ENCODE results near the gene KCNG2.
"Not testable (repeated sequence)": the region's sequence is repeated elsewhere in the genome, so short reads cannot be mapped to it uniquely, and the experiment has no call there.

The KCNG2 gene

GRCh38 chr18:79797518-79798345 is at the start of gene KCNG2:
TSS of gene KCNG2 (plus strand) at chr18:79797938. CDS start at chr18:79863668, 65,730 bp downstream.
- in situ Hi-C loops (cut with MboI; ENCODE audit: low sequenced_read_pairs), result no loop called here

DNA sequence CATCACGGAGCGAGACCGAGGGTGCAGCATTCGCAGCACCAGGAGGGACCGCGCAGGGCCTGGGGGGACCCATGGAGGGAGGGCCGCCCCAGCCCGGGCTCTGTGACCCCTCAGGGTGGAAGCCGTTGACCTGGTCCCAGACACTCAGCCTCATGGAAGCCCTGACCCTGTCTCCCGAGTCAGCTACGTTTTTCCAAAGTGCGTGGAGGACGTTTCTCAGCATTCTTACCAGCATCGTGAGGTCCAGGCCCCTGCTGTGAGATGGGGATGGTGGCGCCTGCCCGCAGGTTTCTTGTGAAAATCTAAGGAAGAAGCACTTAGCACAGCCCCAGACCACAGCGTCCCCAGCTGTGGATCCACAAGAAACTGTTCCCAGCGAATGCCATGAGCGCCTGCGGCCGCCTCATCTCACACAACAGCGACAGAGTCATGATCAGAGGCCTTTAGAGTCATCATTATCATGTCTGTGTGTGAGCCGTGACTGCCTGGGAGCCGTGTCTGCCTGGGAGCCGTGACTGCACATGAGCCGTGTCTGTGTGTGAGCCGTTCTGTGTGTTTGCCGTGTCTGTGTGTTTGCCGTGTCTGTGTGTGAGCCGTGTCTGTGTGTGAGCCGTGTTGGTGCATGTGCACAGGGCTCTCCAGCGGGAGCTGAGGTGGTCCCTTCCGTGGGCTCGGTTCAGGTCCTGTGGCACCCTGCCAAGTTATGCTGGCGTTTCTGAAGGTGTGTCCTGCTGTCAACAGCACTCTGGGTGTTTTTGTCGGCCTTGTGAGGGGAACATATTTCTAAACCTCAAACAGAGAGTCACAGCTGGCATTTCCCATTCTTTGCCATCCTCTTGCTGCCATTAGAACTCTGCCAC is 49.2 kb upstream of the KCNG2 start:
- in situ Hi-C loops (cut with MboI; ENCODE audit: low sequenced_read_pairs), result no loop called here

DNA sequence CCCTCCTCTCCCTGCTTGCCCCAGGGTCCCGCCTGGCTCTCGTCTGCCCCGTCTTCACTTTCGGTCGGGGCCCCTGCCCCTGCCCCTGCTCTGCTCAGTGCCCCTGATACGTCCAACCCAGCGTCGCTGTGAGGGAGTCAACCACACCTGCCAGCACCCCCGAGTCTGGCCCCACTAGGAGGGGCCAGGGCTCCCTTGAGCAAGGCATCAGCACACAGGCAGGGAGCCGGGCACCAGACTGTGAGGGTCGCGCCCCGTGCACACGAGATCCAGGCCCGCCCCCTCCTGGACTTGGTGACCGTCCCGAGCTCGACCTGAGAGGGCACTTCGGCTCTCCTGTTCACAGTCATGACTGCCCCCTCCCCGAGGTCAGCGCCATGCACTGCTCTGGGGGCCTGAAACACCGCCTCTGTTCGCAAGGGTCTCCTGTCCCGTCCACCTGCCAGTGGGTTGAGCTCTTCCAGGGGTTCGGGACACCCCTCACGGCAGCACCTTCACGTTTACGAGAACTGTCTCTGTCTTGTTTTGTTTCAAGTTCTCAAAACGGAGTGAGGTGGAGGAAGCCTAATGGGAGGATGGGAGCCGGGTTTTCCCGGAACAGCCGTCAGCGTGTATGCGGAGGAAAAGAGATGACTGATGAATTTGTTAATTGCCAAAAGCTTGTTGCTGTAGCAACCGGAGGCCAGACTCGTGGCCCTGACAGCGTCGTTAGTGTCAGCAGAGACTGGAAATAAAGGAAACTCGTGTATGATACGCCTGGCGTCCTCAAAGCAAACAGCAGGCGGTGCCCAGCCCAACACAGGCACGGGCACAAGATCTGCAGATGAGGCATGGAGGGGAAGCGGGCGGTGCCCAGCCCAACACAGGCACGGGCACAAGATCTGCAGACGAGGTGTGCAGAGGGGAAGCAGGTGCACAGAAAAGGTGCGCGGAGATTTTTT is 48.2 kb upstream of the KCNG2 start:
- in situ Hi-C loops (cut with MboI; ENCODE audit: low sequenced_read_pairs), result no loop called here

DNA sequence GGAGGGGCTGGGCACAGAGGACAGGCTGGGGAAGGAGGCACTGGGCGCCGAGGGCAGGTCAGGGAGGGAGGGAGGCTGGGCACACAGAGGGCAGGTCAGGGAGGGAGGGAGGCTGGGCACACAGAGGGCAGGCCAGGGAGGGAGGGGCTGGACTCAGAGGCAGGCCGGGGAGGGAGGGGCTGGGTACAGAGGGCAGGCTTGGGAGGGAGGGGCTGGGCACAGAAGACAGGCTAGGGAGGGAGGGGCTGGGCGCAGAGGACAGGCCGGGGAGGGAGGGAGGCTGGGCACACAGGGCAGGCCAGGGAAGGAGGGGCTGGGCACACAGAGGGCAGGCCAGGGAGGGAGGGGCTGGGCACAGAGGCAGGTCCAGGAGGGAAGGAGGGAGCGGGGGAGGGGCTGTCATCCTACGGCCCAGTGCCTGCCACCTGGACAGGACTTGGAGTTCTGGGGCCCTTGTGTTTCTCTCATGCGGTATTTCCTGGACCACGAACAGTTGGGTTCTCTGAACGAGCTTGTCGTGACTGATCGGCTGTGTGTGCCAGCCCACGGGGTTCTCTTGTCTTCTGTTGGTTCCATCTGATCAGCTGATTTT is 46.7 kb upstream of the KCNG2 start:
- in situ Hi-C loops (cut with MboI; ENCODE audit: low sequenced_read_pairs), result no loop called here

DNA sequence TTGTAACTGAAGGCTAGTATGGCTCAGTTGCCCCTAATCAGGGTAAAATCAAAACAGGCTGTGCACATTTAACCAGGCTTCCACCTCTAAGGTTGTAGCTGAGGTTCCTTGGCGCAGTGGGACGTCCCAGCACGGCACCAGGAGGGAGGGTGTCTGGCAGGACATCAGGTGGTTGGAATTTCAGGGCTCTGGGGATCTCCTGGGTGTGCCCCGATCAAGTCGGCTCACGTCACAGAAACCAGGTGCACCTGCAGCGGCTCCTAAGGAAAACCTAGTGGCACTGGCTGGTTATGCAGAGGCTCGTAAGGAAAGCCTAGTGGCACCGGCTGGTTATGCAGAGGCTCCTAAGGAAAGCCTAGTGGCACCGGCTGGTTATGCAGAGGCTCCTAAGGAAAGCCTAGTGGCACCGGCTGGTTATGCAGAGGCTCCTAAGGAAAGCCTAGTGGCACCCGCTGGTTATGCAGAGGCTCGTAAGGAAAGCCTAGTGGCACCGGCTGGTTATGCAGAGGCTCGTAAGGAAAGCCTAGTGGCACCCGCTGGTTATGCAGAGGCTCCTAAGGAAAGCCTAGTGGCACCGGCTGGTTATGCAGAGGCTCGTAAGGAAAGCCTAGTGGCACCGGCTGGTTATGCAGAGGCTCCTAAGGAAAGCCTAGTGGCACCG is 45.7 kb upstream of the KCNG2 start:
- in situ Hi-C loops (cut with MboI; ENCODE audit: low sequenced_read_pairs), result not testable (repeated sequence)

DNA sequence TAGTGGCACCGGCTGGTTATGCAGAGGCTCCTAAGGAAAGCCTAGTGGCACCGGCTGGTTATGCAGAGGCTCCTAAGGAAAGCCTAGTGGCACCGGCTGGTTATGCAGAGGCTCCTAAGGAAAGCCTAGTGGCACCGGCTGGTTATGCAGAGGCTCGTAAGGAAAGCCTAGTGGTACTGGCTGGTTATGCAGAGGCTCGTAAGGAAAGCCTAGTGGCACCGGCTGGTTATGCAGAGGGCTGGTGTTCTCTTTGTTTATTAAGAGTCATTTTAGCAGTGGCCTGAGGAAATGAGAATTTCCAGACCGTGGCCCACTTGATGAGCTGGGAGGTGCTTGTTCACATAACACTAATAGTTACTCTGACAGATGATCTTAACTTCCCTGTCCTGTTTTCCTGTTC is 44.8 kb upstream of the KCNG2 start:
- in situ Hi-C loops (cut with MboI; ENCODE audit: low sequenced_read_pairs), result not testable (repeated sequence)

DNA sequence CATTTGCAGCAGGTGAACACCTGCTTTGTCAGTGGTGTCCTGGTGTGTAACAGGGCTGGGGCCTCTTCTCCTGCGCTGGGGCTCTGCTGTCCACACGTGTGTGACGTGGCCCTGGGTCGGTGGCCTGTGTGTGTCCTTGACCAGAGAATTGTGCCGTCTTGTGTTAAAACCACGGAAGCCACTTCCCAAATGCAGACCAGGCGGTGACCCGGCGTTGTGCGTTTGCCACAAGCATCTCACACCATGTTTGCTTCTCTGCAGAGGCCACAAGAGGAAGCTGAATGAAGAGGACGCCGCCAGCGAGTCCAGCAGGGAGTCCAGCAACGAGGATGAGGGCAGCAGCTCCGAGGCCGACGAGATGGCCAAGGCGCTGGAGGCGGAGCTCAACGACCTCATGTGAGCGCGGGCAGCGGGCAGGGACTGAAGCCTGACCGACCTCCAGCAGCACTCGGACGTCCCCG is 44.3 kb upstream of the KCNG2 start:
- in situ Hi-C loops (cut with MboI; ENCODE audit: low sequenced_read_pairs), result no loop called here

DNA sequence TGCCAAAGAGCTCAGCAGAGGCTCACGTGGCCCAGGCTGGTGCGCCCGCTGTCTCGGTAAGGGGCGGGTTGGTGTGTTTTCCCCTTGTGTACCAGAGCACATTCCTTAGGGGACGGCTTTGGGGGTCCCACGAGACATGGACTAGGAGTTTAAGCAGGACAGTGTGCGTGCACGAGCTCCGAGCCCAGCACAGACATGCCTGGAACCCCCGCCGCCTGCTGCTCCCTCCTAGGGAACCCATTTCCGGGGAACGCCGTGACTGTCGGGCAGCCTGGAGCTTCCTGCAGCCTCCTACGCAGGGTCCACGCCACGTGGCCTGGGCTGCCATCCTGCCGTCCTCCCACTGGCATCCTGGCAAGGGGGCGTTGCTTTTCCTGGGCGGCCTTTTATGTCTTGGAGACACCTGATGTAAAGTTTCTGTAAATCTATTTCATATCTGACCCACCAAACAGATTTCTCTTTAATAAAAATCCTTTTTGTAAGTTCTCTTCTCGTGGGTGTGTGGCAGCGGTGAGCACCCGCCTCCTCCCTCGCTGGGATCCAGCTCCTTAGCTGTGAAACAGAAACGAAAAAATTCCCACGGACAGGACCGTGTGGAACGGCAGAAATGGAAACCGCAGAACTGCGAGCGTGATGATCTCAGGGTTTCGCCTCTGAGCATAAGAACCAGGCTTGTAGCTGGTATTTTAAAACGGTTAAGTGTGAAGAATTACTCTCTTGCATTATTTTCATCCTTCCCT is 43.5 kb upstream of the KCNG2 start:
- in situ Hi-C loops (cut with MboI; ENCODE audit: low sequenced_read_pairs), result no loop called here

DNA sequence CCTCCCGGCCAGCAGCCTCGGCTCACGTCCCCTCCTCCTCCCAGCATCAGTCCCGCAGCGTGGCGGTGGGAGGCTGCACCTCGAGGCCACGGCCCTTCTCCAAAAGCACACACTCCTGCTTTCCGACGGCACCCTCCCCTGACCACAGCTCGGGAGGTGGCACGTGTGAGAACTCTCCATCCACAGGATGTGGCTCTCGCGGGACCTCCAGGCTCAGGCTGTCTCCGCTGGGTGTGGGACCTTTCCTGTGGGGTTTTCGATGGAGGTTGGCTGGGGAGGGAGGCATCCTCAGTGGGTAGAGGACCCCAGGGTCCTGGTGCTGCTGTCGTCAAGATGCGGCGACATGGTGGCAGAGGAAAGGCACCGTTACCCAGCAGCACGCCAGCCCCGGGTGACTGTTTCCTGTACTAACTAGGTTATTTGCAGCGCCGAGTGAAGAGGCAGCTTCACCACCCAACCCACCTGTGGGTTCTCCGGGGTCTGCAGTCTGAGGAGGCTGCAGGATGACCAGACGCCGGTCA is 42.8 kb upstream of the KCNG2 start:
- in situ Hi-C loops (cut with MboI; ENCODE audit: low sequenced_read_pairs), result no loop called here

GRCh38 chr18:79755496-79756142 is 42.1 kb upstream of the KCNG2 start:
- in situ Hi-C loops (cut with MboI; ENCODE audit: low sequenced_read_pairs), result no loop called here

GRCh38 chr18:79756143-79756500 is 41.6 kb upstream of the KCNG2 start:
- in situ Hi-C loops (cut with MboI; ENCODE audit: low sequenced_read_pairs), result no loop called here

- in situ Hi-C loops (cut with MboI; ENCODE audit: low sequenced_read_pairs), result no loop called here
Measured at GRCh38 chr18:79756826-79757225, 40.9 kb upstream of the KCNG2 start.

DNA sequence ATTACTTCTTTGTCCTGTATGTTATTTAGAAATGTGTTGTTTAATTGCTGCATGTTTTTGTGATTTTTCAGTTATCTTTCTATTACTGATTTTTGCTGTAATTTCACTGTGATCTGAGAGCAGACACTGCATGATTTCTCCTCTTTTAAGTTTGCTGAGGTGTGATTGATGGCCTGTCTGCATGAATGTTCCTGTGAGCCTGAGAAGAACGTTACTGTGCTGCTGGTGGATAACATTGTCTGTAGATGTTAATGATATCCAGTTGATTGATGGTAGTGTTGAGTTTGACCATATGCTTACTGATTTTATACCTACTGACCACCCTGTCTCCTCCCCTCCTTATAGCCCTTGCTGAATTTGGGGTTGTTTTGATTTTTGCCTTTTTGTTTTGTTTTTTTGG is 37.4 kb upstream of the KCNG2 start:
- in situ Hi-C loops (cut with MboI; ENCODE audit: low sequenced_read_pairs), result no loop called here

GRCh38 chr18:79760881-79761280 is 36.9 kb upstream of the KCNG2 start:
- in situ Hi-C loops (cut with MboI; ENCODE audit: low sequenced_read_pairs), result no loop called here

- in situ Hi-C loops (cut with MboI; ENCODE audit: low sequenced_read_pairs), result no loop called here
Measured at GRCh38 chr18:79763407-79763806, 34.3 kb upstream of the KCNG2 start.

GRCh38 chr18:79764131-79764530 is 33.6 kb upstream of the KCNG2 start:
- in situ Hi-C loops (cut with MboI; ENCODE audit: low sequenced_read_pairs), result no loop called here

DNA sequence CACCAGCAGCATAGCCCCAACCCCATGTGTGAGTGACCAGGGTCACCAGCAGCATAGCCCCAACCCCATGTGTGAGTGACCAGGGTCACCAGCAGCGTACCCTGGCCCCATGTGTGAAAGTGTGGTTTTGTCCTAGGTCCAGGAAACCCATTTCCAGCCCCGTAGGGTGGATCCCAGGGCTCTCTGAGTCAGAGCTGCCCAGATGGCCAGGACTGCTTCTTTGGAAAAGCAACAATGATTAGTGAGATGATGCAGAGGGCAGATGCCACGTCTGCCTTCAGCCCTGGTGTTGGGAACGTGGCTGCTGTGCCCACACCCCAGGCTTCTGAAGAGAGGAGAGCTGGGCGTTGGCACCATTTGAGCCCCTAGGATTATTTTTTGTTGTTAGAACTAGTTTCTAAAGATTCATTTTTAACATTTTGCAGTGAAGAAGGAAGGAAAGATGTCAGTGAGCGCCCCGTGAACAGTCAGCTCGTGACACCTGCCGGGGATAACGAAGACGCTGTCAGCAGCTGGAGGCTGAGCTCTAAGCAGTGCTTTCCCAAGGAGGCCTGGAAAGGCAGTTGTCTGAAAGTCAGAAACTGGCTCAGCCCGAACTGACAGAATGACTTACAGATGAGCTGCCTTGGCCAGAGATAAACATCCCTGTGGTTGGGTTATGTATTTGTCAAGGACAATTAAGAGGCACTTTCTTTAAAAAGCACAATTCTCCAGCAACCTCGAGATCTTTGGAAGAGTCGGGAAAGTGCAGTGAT is 32.1 kb upstream of the KCNG2 start:
- in situ Hi-C loops (cut with MboI; ENCODE audit: low sequenced_read_pairs), result no loop called here

DNA sequence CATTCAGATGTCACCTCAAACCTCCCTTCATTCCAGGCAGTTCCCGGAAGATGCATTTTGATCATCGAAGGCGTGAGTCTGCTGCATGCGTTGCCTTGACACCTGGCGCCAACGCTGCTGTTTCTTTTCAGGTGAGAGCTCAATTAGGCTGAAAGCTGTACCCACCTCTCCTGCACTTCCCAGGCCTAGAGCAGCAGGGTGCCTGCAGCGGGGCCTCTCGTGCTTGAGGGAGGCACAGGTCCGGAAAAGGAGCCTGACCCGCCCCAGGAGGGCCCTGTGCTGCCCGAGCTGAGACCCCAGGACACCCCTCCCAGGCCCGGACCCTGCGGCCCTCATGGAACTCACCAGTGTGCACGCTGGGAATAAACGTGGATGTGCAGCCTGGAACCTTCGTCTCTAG is 31.4 kb upstream of the KCNG2 start:
- in situ Hi-C loops (cut with MboI; ENCODE audit: low sequenced_read_pairs), result no loop called here

All from HL-60/S4 treated with phorbol 12-myristate 13-acetate at 8.2 ng/mL for 4 days and 3 days (cell line).